Kidney epithelial cell (primary cell): ENCODE measurements around the gene AKAP8. TPM values are rescaled to one million over a fixed set of nuclear protein-coding genes. Genes with fewer than 3 reads are reported as not detected.

Source experiments
- DNase-seq: peaks from one replicate; pipeline ENCODE4 v3.0.0-alpha.2; 2010; ENCODE audit warnings: low read depth
- H3K27me3 ChIP-seq: 2 replicates; pipeline ENCODE4 v1.6.0; 2011; ENCODE audit warnings: low read length; ENCODE audit not compliant: control insufficient read depth, insufficient read depth
- H3K36me3 ChIP-seq: 2 replicates; pipeline ENCODE4 v1.5.1; 2011; ENCODE audit warnings: low read length; ENCODE audit not compliant: control insufficient read depth, insufficient read depth
- H3K4me3 ChIP-seq: 2 replicates; pipeline ENCODE4 v1.5.1; 2011; ENCODE audit warnings: low read depth, mild to moderate bottlenecking, control low read depth, low read length
- total RNA-seq: library from RNA; depleted of rRNA; stranded (reverse); fragments of >200 nt; gene quantifications from 2 replicates; pipeline ENCODE4 v1.2.3, GENCODE V29; 2015
- TF ChIP-seq, protein P1 (sequence below): IDR thresholded peaks from 2 replicates; pipeline ENCODE4 v1.5.1; 2011; ENCODE audit warnings: mild to moderate bottlenecking, moderate library complexity, low read length, control low read depth, inconsistent platforms; ENCODE audit not compliant: insufficient read depth, poor library complexity, severe bottlenecking

The AKAP8 gene
- total RNA-seq, 1 donor from 2014 or later = 19.2 TPM

DNA sequence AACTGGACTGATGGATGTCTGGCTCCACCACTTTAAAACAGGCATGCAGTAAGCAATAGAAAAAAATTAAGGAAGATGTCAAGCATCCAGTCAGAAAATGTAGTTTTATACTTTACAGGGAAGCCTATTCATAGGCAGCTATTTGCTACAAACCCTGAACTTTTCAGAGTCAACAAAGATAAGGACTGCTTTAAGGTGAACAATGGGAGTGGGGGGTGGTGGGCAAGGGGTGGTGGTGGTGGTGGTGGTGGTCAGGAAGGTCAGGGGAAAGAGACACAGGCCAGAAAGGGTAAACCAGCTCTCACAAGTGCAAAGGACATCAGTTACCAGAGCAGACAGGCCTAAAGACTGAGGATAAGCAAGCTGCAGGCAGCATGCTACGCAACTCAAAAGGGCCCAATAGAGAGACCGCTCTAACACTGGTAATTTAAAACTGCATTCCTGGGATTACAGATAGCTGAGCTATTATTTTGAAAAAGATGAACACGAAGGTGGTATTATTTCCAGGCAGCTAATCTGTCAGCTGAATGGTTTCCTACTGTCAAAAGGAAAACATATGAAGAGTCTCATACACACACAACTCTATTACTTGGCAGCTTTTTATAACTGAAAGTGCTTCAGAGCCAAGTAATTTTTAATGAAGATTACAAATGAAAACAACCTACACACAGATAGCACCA, 62.1 kb downstream of the AKAP8 start:
- DNase-seq = no peak
- Histone ChIP-seq H3K36me3 (no peaks in the 10 kb centered on the region), H3K27me3 (no peaks in the 10 kb centered on the region), H3K4me3 (no peak overlapping the region)
- TF ChIP-seq, protein P1, sequence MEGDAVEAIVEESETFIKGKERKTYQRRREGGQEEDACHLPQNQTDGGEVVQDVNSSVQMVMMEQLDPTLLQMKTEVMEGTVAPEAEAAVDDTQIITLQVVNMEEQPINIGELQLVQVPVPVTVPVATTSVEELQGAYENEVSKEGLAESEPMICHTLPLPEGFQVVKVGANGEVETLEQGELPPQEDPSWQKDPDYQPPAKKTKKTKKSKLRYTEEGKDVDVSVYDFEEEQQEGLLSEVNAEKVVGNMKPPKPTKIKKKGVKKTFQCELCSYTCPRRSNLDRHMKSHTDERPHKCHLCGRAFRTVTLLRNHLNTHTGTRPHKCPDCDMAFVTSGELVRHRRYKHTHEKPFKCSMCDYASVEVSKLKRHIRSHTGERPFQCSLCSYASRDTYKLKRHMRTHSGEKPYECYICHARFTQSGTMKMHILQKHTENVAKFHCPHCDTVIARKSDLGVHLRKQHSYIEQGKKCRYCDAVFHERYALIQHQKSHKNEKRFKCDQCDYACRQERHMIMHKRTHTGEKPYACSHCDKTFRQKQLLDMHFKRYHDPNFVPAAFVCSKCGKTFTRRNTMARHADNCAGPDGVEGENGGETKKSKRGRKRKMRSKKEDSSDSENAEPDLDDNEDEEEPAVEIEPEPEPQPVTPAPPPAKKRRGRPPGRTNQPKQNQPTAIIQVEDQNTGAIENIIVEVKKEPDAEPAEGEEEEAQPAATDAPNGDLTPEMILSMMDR = no peak

DNA sequence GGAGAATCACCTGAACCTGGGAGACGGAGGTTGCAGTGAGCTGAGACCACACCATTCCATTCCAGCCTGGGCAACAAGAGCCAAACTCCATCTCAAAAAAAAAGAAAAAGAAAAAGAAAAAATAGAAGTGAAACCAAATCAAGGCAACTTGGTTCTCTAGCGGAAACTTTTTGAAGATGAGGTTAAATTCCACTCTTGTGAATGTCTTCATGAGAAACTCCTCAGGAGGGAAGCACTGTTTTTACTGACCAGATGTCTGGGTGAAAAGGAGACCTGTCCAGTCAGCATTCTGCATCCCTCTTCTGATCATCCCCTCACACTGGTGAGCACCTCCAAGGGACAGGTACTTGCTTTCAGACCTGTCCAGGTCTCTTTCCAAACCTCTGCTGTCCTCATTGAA, 63.1 kb downstream of the AKAP8 start:
- no peaks in the 10 kb centered on the region for H3K27me3 ChIP-seq
- DNase-seq = no peak
- no peak overlapping the region for H3K4me3 ChIP-seq
- H3K36me3 ChIP-seq = no peaks in the 10 kb centered on the region
- TF ChIP-seq, protein P1 = no peak

DNA sequence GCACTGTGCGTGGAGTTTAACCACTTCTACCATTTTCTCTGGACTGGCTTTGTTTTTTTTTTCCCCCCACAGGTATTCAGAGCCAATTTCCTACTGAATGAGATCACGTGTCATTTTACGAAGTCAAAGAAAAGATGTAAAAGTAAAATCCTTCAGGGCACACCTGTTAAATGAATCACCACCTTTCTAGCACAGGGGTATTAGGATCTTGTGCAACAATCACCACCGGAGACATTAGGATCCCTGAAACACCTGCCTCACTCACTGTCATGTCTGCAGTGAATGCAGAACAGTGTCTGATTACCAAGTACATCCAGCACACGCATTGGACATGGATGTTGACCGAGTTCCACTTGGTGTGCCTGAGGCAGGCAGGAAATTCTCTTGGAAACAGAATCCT, 64.5 kb downstream of the AKAP8 start:
- DNase-seq = no peak
- H3K27me3 ChIP-seq = no peaks in the 10 kb centered on the region
- TF ChIP-seq, protein P1 = no peak

DNA sequence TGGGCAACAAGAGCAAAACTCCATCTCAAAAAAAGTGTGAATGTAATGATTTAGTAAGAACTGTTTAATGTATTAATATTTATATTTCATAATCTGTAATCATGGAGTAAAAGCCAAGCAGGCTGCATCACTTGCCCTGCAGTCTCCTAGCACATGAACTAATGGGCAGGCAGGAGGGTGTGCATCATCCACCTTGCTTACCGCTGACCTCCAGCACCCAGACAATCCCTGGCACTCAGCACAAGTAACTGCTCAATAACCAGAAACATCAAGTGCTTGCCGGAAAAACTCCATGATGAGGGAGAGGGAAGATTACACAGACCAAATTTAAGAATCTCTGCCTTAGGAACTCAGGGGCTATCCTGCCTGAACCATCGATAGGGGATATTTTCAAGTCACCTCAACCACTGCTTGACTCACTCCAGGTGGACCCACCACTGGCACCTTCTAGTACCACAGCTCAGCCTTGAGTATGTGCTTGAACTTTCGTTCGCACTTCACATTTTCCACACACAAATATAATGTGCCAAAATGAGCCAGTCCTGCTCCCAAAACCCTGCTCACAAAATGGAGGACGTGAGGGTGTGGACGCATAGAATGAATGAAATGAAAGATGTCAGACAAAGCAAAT, 65.8 kb downstream of the AKAP8 start:
- Histone ChIP-seq H3K27me3 (no peaks in the 10 kb centered on the region), H3K4me3 (no peak overlapping the region), H3K36me3 (no peaks in the 10 kb centered on the region)
- TF ChIP-seq, protein P1 = no peak
- DNase-seq = no peak

More for the DNA sequence above, 64.5 kb downstream of the AKAP8 start:
- Histone ChIP-seq H3K4me3 (no peak overlapping the region), H3K36me3 (no peaks in the 10 kb centered on the region)

DNA sequence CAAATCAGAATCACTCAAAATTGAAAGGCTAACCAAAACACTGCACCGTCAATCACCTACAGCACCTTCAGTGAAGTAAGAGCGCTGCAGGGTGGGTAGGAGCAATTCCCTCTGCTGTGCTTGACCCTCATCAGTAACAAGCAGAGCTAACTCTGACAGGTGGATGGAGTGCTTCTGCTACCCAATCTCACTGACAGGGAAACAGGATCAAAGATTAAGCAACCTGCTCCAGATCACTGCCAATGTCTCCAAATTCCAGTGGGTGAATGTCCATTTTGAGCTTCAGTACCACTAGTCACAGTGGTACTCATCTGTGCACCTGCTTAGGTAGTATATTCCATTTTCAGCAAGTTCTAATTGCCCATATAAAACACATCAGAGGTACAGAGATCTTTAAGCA, 72.4 kb downstream of the AKAP8 start:
- no peak for DNase-seq
- H3K4me3 ChIP-seq = no peak overlapping the region
- no peaks in the 10 kb centered on the region for H3K27me3 ChIP-seq
- H3K36me3 ChIP-seq = no peaks in the 10 kb centered on the region
- TF ChIP-seq, protein P1 = no peak
